GF-D8 (cell line): Measurements from ENCODE around the gene DIP2C.
"Not testable (repeated sequence)": the region's sequence is repeated elsewhere in the genome, so short reads cannot be mapped to it uniquely, and the experiment has no call there.

Experiments
- DNase-seq: peaks from one replicate; lab custom pipeline; 2025; lab: John Stamatoyannopoulos, UW

Gene DIP2C

GRCh38 chr10:610642-611305 lies 78.7 kb downstream of the DIP2C start:
- DNase-seq, result not testable (repeated sequence)

- DNase-seq, result no peak
Measured at GRCh38 chr10:609868-610545, 79.5 kb downstream of the DIP2C start.

- DNase-seq, result no peak
Measured at GRCh38 chr10:609262-609658, 80.2 kb downstream of the DIP2C start.

- DNase-seq, result no peak
Measured at GRCh38 chr10:608331-609261, 80.9 kb downstream of the DIP2C start.

- no peak for DNase-seq
Measured at GRCh38 chr10:607545-608185, 81.8 kb downstream of the DIP2C start.

GRCh38 chr10:606762-607544 lies 82.5 kb downstream of the DIP2C start:
- no peak for DNase-seq

GRCh38 chr10:605632-606325 lies 83.7 kb downstream of the DIP2C start:
- no peak for DNase-seq

GRCh38 chr10:604716-605631 lies 84.5 kb downstream of the DIP2C start:
- no peak for DNase-seq

GRCh38 chr10:603745-604144 lies 85.7 kb downstream of the DIP2C start:
- DNase-seq, result no peak

GRCh38 chr10:602391-603005 lies 87.0 kb downstream of the DIP2C start:
- no peak for DNase-seq

GRCh38 chr10:601660-601963 lies 87.9 kb downstream of the DIP2C start:
- DNase-seq, result no peak

GRCh38 chr10:600876-601659 lies 88.4 kb downstream of the DIP2C start:
- DNase-seq, result no peak

GRCh38 chr10:600234-600633 lies 89.2 kb downstream of the DIP2C start:
- no peak for DNase-seq

- no peak for DNase-seq
Measured at GRCh38 chr10:599767-600166, 89.7 kb downstream of the DIP2C start.

GRCh38 chr10:598415-599170 lies 90.9 kb downstream of the DIP2C start:
- DNase-seq, result no peak

GRCh38 chr10:597976-598375 lies 91.5 kb downstream of the DIP2C start:
- no peak for DNase-seq

- no peak for DNase-seq
Measured at GRCh38 chr10:596725-597345, 92.6 kb downstream of the DIP2C start.
